H54 (cell line): ENCODE measurements around the gene USP3.
"Not testable (repeated sequence)": the region's sequence is repeated elsewhere in the genome, so short reads cannot be mapped to it uniquely, and the experiment has no call there.

ENCODE experiments used
- DNase-seq: peaks from one replicate; pipeline ENCODE4 v3.0.0; 2011; ENCODE audit warnings: low spot score, mixed read lengths; ENCODE audit not compliant: insufficient read length
- FAIRE-seq: peaks from 3 replicates; lab custom pipeline; 2011; peaks lifted over from hg19 to GRCh38; lab: Jason Lieb, UNC
- POLR2A ChIP-seq: IDR thresholded peaks from 2 replicates; pipeline ENCODE4 v1.6.1; 2011; ENCODE audit warnings: low read depth, mild to moderate bottlenecking, low read length

Gene USP3

DNA sequence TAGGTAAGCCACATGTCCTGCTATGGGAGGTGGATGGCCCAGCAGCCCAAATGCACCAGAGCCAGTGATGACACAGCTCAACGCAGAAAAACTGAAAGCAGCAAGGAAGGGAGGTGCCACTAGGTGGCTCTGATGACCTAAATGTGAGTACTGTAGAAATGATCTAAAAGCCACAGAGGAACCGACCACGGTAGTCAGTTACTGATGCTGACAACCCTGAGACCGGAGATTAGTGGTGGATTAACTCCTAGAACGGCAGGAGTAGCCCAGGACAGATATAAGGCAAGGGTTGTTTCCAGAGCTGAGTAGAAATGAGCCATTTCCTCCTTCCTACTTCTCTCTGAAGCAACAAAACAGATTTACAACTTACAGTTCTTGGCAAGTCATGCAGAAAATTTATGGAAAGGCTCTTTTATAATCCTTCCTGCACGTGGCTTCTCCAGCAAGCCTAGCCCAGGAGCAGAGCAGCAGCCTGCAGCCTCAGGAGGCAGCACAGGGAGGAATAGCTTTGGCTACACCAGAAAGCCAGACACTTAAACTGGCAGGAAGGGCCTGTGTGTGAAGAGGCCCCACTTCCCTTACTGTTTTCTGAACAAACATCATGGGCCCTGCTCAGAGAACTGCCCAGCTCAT, 105.9 kb downstream of the USP3 start:
- peak; percentile 6 for FAIRE-seq
- peak; percentile 65 for DNase-seq
- TF ChIP-seq POLR2A = no peak

DNA sequence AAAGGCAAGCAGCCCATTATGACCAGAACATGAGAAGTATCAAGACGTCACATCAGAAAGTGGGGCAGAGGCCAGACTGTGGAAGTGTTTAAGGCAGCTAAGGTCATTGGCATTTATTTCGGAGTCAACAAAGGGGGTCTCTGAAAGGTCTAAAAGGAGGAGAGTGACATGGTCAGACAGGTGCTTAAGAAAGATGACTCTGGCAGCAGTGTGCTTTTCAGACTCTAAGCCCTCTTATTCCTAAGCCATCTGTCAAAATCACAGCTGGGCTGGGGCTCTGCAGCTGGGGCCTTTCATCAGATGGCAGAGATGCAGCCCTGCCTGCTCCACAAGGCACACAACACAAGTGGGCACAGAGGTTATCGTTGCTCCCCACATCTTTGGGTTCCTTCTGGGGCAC, 106.8 kb downstream of the USP3 start:
- no peak for FAIRE-seq
- no peak for TF ChIP-seq POLR2A
- no peak for DNase-seq

DNA sequence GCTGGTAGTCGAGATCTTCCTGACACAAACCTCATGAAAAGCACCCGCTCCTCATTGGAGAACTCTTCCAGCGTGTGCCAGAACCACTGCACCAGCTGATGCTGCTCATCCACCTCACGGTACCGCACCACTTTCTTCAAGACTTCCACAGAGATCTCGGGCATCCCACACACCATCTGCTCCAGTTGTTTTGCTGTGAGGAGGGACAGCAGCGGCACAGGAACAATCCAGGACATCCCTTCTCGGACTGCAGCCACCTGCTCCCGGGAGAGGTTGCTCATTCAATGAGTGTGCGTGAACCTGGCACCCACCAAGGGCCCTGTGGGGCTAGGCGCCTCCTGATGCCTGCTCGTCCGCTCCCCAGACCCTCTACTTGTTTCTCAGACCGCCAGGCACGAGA, 107.9 kb downstream of the USP3 start:
- no peak for FAIRE-seq
- no peak for TF ChIP-seq POLR2A

DNA sequence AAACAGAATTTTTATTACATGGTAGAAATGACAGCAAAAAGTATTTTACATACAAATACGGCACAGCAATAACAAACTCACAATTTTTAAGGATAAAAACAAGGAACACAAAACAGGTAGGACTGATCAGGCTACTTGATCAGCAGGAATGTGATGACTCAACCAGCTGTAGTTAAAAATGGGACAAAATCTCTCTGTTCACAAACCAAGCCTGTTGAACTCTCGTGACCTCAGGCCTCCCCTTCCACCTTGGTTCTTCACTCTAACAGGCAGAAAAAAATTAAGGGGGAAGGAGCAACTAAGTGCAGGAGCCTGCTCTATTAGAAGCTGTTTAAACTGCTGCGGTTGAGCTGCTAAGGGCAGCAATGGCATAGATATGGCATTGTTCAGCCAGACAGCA, 111.5 kb downstream of the USP3 start:
- TF ChIP-seq POLR2A = no peak
- FAIRE-seq = no peak
- DNase-seq = no peak

More for the DNA sequence above, 107.9 kb downstream of the USP3 start:
- no peak for DNase-seq

DNA sequence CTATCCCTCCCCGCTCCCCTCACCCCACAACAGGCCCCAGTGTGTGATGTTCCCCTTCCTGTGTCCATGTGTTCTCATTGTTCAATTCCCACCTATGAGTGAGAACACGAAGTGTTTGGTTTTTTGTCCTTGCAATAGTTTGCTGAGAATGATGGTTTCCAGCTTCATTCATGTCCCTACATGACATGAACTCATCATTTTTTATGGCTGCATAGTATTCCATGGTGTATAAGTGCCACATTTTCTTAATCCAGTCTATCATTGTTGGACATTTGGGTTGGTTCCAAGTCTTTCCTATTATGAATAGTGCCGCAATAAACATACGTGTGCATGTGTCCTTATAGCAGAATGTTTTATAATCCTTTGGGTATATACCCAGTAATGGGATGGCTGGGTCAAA, 112.8 kb downstream of the USP3 start:
- FAIRE-seq, DNase-seq: not testable (repeated sequence)

DNA sequence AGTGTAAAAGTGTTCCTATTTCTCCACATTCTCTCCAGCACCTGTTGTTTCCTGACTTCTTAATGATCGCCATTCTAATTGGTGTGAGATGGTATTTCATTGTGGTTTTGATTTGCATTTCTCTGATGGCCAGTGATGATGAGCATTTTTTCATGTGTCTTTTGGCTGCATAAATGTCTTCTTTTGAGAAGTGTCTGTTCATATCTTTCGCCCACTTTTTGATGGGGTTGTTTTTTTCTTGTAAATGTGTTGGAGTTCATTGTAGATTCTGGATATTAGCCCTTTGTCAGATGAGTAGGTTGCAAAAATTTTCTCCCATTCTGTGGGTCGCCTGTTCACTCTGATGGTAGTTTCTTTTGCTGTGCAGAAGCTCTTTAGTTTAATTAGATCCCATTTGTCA, 113.2 kb downstream of the USP3 start:
- FAIRE-seq = not testable (repeated sequence)

DNA sequence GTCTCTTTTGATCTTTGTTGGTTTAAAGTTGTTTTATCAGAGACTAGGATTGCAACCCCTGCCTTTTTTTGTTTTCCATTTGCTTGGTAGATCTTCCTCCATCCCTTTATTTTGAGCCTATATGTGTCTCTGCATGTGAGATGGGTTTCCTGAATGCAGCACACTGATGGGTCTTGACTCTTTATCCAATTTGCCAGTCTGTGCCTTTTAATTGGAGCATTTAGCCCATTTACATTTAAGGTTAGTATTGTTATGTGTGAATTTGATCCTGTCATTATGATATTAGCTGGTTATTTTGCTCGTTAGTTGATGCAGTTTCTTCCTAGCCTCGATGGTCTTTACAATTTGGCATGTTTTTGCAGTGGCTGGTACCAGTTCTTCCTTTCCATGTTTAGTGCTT, 116.4 kb downstream of the USP3 start:
- DNase-seq, FAIRE-seq: not testable (repeated sequence)

More for the DNA sequence above, 113.2 kb downstream of the USP3 start:
- DNase-seq = not testable (repeated sequence)

DNA sequence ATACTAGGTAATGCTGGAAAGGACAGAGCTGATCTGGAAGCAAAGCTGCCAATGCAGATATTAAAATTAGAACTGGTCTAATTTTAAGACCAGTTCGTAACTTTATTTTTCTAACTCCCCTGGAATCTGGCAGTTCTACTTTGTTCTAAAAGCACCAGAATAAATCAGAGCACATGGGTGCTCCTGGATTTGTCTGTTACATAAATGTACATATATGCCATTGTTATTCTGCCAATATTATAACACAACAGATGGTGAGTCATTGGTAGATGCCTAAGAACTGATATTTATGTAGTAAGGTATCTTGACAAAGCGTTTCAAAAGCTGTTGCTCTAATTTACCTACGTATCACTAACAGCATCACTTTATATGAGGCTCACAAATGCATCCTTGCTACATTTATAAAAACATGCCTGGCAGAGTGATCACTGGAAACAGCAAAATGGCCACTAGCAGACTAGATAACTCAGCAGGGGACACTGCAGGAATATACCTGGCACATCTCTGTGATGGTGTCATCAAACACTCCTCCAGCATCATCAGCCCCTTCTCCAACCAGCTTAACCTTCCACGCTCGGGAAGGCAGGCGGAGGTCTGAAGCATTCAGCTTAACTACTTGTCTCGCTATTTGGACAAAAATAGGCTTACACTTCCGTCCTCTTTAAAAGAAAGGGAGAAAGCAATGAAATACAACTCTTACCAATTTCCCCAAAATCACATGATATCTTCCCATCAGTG, 119.0 kb downstream of the USP3 start:
- FAIRE-seq (no peak), DNase-seq (no peak)
- TF ChIP-seq POLR2A = no peak

DNA sequence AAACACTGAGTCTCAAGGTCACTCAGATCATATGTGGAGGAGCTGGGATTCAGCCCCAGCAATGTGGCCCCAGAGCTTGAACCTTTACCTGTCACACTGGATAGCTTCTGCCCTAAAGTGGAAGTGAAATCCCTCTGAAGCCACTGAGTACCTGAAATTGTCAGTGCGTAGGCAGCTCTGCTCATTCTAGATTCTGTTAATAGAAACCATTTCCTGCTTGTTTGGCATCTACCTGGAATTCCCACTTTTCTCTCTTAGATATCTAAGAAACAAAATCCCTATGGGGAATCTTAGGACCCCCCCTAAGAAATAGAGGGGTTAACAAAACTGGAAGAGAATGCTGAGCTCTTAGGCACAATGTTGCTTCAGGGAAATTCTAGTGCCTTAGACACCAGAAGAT, 122.6 kb downstream of the USP3 start:
- no peak for TF ChIP-seq POLR2A
- no peak for FAIRE-seq
- no peak for DNase-seq

DNA sequence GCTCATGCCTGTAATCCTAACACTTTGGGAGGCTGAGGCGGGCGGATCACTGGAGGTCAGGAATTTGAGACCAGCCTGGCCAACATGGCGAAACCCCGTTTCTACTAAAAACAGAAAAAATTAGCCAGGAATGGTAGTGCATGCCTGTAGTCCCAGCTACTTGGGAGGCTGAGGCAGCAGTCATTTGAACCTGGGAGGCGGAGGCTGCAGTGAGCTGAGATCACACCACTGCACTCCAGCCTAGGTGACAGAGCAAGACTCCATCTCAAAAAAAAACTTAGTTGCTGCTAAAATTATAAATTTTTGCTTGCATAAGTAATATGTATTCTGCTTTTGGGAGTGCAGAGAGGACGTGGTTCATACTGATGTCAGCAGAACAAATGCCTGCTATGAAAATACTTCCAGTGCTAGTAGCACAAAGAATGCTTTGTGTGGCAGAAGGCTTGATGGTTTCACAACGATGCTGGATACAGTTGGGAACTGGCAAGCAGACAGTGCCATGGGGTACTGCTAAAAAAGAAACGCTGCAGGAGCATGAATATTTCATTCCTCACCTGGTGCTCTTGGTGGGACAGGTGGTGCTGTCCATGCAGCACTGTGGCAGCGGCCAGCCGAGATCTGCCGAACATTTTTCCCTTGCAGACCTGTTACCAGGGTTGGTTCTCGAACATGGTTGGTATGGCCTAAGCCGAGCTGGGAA, 123.9 kb downstream of the USP3 start:
- no peak for DNase-seq
- no peak for TF ChIP-seq POLR2A
- no peak for FAIRE-seq

DNA sequence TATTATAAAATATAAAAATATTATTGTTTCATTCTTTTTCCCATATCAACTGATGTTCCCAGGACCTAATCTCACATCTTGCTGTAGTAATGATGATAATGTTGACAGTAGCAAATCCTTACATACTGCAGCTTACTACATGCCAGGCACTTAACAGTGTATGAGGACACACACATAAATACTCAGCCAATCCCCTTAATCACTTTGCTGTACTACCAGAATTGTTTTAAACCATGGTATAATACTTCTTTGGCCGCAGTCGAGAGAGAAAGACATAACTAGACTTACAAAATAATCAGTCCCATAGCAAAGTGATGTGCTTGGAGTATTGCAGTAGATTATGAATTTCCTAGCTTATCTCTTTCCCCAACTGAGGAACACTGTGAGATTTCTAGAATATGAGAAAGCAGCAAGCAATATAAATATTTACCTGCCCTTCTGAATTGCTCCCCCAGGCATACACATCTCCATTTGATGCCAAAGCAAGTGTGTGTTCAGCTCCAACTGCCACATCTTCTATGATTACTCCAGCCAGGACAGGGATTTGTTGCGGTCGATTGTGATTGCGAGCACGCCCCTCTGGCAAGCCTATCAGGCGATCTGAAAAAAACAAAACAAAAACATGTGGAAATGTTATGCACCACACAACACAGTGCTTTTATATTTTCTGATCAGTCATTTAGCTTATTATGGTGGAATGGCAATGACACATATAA, 125.8 kb downstream of the USP3 start:
- no peak for DNase-seq
- no peak for FAIRE-seq
- no peak for TF ChIP-seq POLR2A

DNA sequence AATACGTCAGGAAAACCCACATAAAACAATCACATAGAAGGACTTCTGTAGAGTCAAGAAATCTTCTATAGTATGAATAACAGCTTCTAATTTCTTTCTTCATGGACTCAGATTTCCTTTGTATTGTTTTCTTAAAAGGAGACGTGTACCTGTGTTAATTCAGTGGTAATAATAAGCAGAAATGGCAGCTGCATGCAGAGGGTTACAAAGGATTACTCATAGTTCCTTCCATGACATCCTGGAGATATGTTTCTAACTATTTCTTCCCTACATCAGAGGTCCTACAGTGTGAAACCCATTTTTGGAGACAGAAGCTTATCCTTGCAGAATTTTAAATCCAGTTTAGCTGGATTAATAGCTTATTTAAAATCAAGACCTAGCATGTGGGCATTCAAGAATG, 128.9 kb downstream of the USP3 start:
- DNase-seq = no peak
- no peak for FAIRE-seq
- TF ChIP-seq POLR2A = no peak

DNA sequence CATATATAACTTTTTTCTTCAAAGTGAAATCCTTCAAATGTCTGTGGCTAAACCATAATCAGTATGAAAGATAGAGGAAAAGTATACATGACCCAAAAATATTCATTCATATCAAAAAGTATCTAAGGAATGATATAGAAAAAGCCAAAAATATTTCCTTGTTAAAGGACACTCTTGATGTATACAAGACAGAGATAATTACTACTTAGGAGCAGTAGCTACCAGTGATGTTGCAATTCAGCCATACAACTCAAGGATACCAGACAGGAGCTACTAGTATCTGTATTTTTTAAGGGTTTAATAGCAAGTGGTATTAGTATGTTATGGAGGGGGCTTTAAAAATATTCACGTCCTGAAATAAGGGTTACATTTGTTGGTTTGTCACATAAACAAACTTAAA, 129.8 kb downstream of the USP3 start:
- no peak for DNase-seq
- TF ChIP-seq POLR2A = no peak
- FAIRE-seq = no peak

DNA sequence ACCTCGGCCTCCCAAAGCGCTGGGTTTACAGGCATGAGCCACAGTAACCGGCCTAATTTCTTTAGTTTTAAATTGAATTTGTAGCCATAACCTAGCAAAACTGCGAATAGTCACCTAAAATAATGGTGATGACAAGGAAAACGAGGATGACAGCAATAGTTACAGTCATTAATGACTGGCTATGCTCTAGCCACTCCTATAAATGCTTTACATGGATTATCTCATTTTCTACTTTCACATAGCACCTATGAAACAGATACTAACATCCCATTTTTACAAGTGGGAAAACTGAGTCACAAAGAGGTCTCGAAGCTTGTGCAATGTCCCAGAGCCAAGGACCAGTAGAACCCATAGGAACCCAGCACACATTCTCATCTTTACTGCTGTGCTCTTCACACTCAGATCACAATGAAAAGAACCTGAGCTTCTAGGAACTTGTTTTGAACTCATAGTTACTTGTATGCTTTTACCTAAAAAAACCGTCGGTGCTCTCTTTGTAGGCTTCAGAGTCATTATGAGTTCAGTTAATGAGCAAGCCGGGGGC, 132.2 kb downstream of the USP3 start:
- DNase-seq (no peak), FAIRE-seq (no peak)
- TF ChIP-seq POLR2A = no peak
